Hematopoietic multipotent progenitor cell treated with erythropoietin and hydrocortisone succinate and interleukin-3 and kit ligand, for 17 days (in vitro differentiated cells): Measurements from ENCODE around the gene LEFTY1.
A peak's percentile ranks its signal among the peaks of the same experiment; 100 is the strongest.
"Not testable (repeated sequence)": the region's sequence is repeated elsewhere in the genome, so short reads cannot be mapped to it uniquely, and the experiment has no call there.

ENCODE experiments used
- DNase-seq: peaks from one replicate; pipeline ENCODE4 v3.0.0-alpha.2; 2015; ENCODE audit warnings: low spot score

LEFTY1 gene

GRCh38 chr1:225848030-225848955 lies 40.7 kb downstream of the LEFTY1 start:
- DNase-seq = no peak

DNA sequence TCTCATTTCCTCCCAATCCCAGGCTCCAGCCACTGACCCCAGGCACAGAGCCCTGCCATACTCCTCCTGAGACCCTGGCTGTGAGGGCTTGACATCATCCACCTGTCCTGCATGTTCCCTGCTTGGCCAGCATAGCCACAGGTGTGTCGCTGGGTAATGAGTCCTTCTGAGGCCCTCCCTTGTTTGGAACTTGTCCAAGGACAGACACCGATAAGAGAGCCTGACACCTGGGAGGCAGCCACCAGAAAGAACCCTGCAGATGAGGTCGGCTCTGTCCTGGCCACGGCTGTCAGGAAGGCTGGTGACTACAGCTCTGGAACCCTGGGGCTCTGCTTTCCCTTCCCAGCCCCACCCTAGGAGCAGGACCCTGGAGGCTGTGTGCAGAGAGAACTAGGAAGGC lies 41.3 kb downstream of the LEFTY1 start:
- no peak for DNase-seq

DNA sequence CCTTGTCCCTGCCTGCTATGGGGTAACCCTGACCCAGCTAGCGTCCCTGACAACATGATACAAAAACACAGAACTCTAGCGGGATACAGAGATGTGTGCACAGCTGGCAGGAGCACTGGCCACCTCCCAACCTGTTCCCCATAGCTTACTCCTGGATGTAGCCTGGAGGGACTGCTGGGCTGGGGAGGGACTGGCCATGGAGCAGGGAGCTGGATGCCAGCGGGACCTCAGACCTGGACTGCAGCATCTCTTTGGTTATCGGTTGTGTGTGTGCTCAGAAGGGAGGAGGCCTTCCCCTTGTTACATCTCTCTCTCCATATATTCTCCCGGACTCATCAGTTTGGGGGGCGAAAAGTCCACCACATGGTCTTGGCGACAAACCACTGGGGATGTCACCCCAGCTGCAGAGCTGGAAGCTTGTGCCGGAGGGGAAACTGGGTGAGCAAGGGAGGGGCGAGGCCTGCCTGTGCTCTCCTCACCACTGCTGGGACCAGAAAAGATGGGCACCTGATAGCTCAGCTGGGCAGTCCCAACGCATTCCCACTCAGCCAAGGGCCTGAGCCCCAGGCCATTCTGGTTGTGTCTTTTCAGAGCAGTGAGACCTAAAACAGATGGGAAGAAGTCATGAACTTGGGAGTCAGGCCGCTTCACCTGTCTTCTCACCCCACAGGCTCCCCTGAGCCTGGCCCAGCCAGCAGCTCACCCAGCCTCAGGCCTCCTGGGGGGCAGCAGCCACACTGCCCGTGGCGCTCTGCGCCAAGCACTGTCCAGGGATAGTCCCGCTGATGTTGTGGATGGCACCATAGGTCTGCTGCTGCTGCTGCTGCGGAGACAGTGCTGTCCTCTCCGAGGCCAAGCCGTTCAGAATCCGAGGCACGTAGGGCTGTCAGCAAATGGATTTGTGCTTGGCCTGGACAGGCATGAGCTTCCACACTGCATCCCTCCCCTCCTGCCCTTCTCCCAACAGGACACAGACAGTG lies 42.3 kb downstream of the LEFTY1 start:
- DNase-seq = no peak

DNA sequence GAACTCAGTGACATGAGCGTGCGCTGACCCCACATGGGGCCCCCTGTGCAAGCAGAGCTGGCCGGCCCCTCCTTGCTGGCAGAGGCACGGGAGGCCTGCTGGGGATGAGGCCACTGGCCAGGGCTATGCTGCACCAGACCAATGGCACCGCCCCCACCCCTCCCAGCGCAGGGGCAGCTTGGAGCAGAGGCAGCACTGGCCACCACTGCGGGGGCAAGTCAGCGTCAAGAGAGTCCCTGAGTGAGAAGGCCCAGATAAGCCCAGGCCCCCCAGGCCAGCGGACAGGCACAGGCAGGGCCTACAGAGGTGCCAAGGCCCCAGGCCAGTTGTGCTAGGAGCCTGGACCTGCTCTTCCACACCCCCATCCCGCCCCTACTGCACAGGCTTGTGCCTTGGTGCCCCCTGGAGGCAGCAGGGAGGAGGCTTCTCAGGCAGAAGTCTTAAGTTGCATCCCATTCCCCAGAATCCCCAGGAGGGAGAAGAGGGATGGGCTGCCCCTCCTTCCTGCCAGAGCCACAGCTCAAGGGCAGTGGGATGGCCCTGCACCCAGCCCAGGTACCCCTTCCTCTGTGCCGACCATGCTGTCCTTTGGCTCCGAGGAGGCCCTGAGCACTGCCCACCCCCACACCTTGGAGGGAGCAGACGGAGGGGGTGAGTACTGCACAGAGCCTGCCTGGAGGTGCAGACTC lies 43.2 kb downstream of the LEFTY1 start:
- peak; percentile 27 for DNase-seq

GRCh38 chr1:225845097-225845496 lies 43.8 kb downstream of the LEFTY1 start:
- DNase-seq = no peak

GRCh38 chr1:225844236-225845061 lies 44.5 kb downstream of the LEFTY1 start:
- no peak for DNase-seq

GRCh38 chr1:225843426-225843795 lies 45.5 kb downstream of the LEFTY1 start:
- no peak for DNase-seq

DNA sequence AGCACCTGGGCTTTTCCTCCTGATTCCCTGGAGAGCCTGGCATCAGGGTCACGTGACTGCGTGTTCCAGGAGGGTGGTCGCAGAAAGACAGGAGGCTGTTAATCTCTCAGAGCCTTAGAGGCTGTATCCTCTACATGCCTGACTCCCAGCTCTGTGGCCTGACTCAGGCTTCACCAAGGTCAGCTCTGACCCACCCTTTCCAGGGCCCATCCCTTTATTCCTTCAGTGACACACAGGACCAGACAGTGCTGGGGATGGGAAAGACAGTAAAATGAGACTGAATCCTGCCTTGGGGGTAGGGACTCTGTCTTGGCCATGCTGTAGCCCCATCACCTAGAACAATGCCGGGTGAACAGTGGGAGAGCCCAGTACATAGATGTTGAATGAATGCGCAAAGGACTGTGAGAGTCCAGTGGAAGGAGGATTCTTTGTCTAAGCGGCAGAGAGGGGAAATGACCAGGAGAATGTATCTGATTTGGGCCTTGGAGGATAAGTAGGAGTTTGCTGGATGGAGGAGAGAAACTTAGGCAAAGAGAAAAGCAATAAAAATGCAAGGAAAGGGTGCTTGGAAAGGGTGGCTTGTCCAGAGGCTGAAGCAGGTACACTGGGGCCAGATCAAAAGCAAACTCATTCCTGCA lies 46.0 kb downstream of the LEFTY1 start:
- DNase-seq = no peak

GRCh38 chr1:225842074-225842473 lies 46.9 kb downstream of the LEFTY1 start:
- no peak for DNase-seq

- DNase-seq = no peak
Measured at GRCh38 chr1:225840713-225841112, 48.2 kb downstream of the LEFTY1 start.

DNA sequence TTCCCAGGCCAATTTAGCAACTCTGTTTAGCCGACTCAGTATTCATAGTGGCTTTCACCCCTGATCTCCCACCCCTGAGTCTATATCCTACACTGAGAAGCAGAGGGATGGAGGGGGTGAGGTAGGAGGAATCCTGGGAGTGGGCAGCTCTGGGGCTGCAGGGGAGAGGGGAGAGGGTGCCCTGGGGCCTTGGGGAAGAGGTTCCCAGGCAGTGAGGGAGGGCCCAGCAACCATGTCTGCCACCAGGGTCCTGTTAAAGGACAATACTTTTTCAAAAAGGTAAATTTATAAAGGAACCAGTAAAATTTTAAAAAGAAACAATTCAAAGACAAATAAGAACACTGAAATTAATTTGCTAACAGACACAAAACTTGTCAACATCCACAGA lies 48.7 kb downstream of the LEFTY1 start:
- DNase-seq = no peak

DNA sequence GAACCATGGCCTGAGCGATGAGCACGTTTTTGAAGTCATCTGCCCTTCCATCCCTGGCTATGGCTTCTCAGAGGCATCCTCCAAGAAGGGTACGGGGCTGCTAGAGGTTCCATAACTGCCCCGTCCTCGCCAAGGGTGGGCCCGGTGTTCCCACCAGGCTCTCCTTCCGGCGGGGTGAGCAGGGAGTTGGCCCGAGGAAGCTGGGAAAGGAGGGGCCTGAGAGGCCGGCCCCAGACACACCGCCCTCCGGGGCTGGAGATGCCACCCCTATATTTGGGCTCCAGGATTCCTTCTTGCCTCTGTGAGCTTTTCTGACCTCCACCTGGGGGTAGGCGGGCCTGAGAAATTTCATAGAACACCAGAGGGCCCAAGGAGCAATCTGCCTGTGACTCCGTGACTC lies 50.2 kb downstream of the LEFTY1 start:
- no peak for DNase-seq

- not testable (repeated sequence) for DNase-seq
Measured at GRCh38 chr1:225836296-225836695, 52.6 kb downstream of the LEFTY1 start.
